A673 (cell line): ENCODE results near the gene LCN1. TPM values are rescaled to one million over a fixed set of nuclear protein-coding genes. Genes with fewer than 3 reads are reported as not detected.

Source experiments
- BruUV-seq: library from RNA; stranded (reverse); fragments of 400-500 nt; replicated peaks from 2 replicates; lab custom pipeline; 2021; lab: Mats Ljungman, UMichigan
- CTCF ChIA-PET: fragments of 300-600 bp; sonication (Branson Sonifier 250); formaldehyde crosslinking; loops from one replicate; lab custom pipeline; 2022; ENCODE audit warnings: antibody characterized with exemption; lab: Charles Lee
- POLR2A ChIA-PET: fragments of 300-600 bp; sonication (Branson Sonifier 250); formaldehyde crosslinking; loops from one replicate; lab custom pipeline; 2022; ENCODE audit warnings: antibody characterized with exemption; ENCODE audit not compliant: low non-redundant PET; lab: Charles Lee
- DNase-seq: peaks from one replicate; pipeline ENCODE4 v3.0.0-alpha.2; 2015; ENCODE audit warnings: low spot score
- H3K27ac ChIP-seq: fragments of 200-600 bp; sonication (generic); 2 replicates; pipeline ENCODE4 v1.5.1; 2016; ENCODE audit warnings: mixed run types, low read depth, mild to moderate bottlenecking, mixed read lengths, antibody characterized with exemption, low read length; ENCODE audit not compliant: poor library complexity, severe bottlenecking
- H3K27me3 ChIP-seq: fragments of 200-600 bp; sonication (generic); replicated peaks from 2 replicates; pipeline ENCODE4 v1.6.1; 2017; ENCODE audit warnings: mixed run types, low read depth, mild to moderate bottlenecking, mixed read lengths, antibody characterized with exemption, low read length; ENCODE audit not compliant: insufficient read depth, poor library complexity
- H3K36me3 ChIP-seq: fragments of 200-600 bp; sonication (generic); 2 replicates; pipeline ENCODE4 v1.6.1; 2016; ENCODE audit warnings: mixed run types, mild to moderate bottlenecking, mixed read lengths, antibody characterized with exemption, low read length; ENCODE audit not compliant: insufficient read depth, poor library complexity, severe bottlenecking
- H3K4me1 ChIP-seq: fragments of 200-600 bp; sonication (generic); 2 replicates; pipeline ENCODE4 v1.6.1; 2017; ENCODE audit warnings: mixed run types, mild to moderate bottlenecking, mixed read lengths, antibody characterized with exemption, low read length; ENCODE audit not compliant: insufficient read depth, poor library complexity, severe bottlenecking
- H3K4me3 ChIP-seq: fragments of 200-600 bp; sonication (generic); 2 replicates; pipeline ENCODE4 v1.5.1; 2016; ENCODE audit warnings: low read depth, mixed run types, mild to moderate bottlenecking, mixed read lengths, low read length; ENCODE audit not compliant: poor library complexity, severe bottlenecking
- H3K9me3 ChIP-seq: fragments of 200-600 bp; sonication (generic); 2 replicates; pipeline ENCODE4 v1.6.1; 2016; ENCODE audit warnings: mixed run types, low read depth, mild to moderate bottlenecking, mixed read lengths, antibody characterized with exemption, low read length; ENCODE audit not compliant: poor library complexity, severe bottlenecking
- EZH2 ChIP-seq: fragments of 200-600 bp; sonication (generic); IDR thresholded peaks from 2 replicates; pipeline ENCODE4 v1.6.1; 2017; ENCODE audit warnings: borderline replicate concordance, low read depth, mild to moderate bottlenecking, mixed read lengths, antibody characterized with exemption, low read length; ENCODE audit not compliant: poor library complexity, severe bottlenecking
- intact Hi-C: fragments of 100-400 bp; cut with micrococcal nuclease; formaldehyde crosslinking; loops from one replicate; pipeline ENCODE4 v1.10.0; 2022; ENCODE audit not compliant: unreplicated experiment
- total RNA-seq: library from RNA; stranded (reverse); gene quantifications from 2 replicates; pipeline ENCODE4 v1.2.3, GENCODE V29; 2021
- TF ChIP-seq, protein P1 (sequence below): fragments of 300-800, 200-600 bp; sonication (generic); conservative IDR thresholded peaks from 2 replicates; pipeline ENCODE4 v1.5.1; 2017; ENCODE audit warnings: low read depth, mild to moderate bottlenecking, antibody characterized with exemption, low read length, moderate library complexity, mixed read lengths

LCN1 gene
- total RNA-seq, 1 experiment from 2014 or later = not detected

DNA sequence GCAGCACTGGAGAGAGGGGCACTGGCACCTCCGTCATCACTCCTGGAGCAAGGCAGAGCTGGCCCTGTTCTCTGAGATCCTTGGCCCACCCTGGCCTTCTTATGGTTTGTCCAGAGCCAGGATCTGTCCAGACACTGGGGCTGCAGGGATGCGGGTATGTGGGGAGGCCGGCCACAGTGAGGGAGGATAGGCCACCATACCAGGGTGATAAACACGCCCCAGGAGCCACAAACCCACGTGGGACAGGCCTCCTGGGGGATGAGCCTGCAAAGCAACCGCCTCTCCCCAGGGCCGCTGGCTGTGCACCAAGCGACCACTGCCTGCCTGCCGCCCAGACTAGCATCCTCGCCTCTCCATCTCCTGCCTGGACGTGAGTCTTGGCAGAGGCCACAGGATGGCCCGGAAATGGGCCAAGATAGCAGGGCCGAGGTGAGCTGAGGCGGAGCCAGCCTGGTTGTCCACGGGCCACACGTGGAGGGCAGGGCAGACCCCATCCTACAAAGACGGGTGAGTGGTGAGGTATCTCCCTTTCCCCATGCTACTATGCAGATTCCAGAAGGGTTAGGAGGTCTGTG is 29.2 kb downstream of the LCN1 start:
- BruUV-seq = no TSS peak
- intact Hi-C loops = no loop called here
- no peak for DNase-seq
- no peak overlapping the region for H3K27ac ChIP-seq
- H3K27me3 ChIP-seq = no peaks in the 10 kb centered on the region
- POLR2A ChIA-PET = no interaction called here
- TF ChIP-seq, protein P1, sequence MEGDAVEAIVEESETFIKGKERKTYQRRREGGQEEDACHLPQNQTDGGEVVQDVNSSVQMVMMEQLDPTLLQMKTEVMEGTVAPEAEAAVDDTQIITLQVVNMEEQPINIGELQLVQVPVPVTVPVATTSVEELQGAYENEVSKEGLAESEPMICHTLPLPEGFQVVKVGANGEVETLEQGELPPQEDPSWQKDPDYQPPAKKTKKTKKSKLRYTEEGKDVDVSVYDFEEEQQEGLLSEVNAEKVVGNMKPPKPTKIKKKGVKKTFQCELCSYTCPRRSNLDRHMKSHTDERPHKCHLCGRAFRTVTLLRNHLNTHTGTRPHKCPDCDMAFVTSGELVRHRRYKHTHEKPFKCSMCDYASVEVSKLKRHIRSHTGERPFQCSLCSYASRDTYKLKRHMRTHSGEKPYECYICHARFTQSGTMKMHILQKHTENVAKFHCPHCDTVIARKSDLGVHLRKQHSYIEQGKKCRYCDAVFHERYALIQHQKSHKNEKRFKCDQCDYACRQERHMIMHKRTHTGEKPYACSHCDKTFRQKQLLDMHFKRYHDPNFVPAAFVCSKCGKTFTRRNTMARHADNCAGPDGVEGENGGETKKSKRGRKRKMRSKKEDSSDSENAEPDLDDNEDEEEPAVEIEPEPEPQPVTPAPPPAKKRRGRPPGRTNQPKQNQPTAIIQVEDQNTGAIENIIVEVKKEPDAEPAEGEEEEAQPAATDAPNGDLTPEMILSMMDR = no peak
- CTCF ChIA-PET = no interaction called here
- no peak overlapping the region for H3K4me3 ChIP-seq
- H3K4me1 ChIP-seq = no peaks in the 10 kb centered on the region
- no peaks in the 10 kb centered on the region for H3K36me3 ChIP-seq
- H3K9me3 ChIP-seq = no peaks in the 10 kb centered on the region

DNA sequence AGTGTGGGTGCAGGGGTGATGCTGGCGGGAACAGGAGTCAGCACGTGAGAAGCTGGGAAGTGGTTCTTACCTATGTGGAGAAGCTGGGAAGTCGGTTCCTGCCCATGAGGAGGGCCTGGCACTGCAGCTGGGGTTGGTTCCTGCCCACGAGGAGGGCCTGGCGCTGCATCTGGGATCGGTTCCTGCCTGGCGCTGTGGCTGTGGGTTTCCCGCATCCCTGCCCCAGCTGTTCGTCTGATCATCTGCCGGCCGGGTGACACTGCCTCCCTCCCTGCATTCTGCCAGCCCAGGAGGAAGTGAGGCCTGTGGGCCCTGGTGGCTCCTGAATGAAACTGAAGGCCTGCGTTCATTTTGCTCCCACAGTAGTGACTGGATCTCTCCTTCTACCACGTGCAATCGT is 29.8 kb downstream of the LCN1 start:
- intact Hi-C loops = no loop called here
- POLR2A ChIA-PET = no interaction called here
- Histone ChIP-seq H3K27ac (no peak overlapping the region), H3K4me1 (no peaks in the 10 kb centered on the region), H3K9me3 (no peaks in the 10 kb centered on the region), H3K36me3 (no peaks in the 10 kb centered on the region), H3K4me3 (no peak overlapping the region), H3K27me3 (no peaks in the 10 kb centered on the region)
- TF ChIP-seq EZH2 = no peak
- TF ChIP-seq, protein P1 = no peak
- CTCF ChIA-PET = no interaction called here
- no TSS peak for BruUV-seq
- no peak for DNase-seq

DNA sequence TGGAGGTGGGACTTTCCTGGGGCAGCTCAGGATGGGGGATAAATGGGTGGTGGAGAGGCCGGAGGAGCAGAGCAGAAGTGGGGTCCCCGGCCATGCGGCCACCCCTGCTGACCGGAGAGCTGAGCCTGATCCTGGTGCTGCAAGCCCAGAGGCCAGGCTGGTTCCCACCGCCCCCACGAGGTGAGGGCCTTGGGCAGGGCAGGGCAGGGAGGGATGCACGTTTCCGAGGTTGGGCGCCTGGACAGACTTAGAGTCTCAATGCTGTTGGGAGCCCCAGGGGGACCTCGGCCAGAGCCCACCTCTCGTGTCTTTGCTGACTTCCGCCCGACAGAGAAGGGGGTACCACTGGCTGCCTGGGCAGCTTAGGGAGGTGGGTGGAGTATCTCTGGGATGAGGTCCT is 30.2 kb downstream of the LCN1 start:
- BruUV-seq = no TSS peak

More for the DNA sequence above, 30.2 kb downstream of the LCN1 start:
- DNase-seq = no peak
- intact Hi-C loops = no loop called here
- Histone ChIP-seq H3K27me3 (no peaks in the 10 kb centered on the region), H3K27ac (no peak overlapping the region), H3K36me3 (no peaks in the 10 kb centered on the region), H3K4me3 (no peak overlapping the region), H3K4me1 (no peaks in the 10 kb centered on the region), H3K9me3 (no peaks in the 10 kb centered on the region)
- CTCF ChIA-PET = no interaction called here
- TF ChIP-seq, protein P1 = no peak
- TF ChIP-seq EZH2 = no peak
- POLR2A ChIA-PET = no interaction called here
